Measurements from ENCODE around the gene LAMA2.

Gene LAMA2

GRCh38 chr6:129279343-129280292 lies 396.7 kb downstream of the LAMA2 start:
- DNase-seq: no peak

GRCh38 chr6:129280293-129280644 lies 397.3 kb downstream of the LAMA2 start:
- no peak for DNase-seq

DNA sequence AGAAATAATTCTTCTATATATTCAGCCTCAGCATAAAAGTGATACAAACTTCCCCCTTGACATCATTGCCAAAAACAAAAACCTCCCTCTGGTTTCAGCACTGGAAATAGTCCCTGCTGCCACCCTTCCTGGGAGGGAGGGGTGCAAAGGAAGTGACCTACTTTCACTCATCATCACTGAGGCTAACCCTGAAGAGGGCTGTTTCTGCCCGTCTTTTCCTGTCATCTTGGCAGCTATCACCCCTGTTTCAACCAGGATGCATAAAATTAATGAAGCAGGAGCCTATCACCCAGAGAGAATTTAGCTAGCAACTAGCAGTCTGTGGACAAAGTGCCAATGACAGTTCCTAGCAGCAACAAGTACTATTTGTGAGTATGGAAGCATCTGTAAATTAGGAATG lies 397.8 kb downstream of the LAMA2 start:
- no peak for DNase-seq

DNA sequence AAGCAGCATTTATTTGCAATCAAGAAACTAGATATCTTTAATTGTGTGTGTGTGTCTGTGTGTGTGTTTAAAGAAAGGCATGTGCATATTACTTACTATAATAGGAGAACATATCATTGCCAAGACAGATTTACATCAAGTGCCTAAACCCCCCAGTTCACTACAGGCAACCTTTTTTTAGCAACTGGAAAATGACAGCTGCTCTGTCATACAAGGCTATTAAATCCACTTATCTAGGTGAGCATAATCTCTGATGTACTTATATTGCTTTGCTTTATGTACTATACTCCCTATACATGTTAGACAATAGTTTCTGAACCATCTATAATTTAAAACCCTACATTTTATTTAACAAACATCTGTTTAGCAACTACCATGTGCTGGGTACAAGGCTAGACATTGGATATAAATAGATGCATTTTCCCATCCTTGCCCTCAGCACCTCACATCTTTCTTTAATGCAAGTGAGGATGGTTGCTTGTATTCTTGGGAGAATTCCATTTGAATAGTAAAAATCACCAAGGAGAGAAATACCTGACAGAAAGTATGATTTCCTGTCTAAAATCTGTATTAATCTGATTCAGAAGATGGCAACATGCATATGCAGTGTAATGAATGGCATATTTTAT lies 398.3 kb downstream of the LAMA2 start:
- no peak for DNase-seq

GRCh38 chr6:129282019-129282418 lies 399.1 kb downstream of the LAMA2 start:
- no peak for DNase-seq

DNA sequence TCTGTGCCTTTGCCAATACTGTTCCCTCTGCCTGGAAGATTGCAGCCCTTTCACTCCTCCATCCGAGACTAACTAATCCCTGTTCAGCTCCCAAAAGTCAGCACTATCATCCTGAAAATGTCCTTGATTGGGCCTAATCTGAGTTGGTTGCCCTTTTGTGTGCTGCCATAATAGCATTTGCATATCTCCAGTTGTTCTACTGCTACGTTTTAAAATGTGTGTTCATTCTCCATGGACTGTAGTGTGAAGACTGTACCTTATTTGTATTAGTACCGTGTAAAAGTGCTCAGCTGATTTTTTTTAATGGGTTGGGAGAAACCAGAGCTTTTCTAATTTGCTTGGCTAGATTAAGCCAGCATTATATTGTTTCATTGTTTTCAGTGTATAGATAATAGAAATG lies 401.3 kb downstream of the LAMA2 start:
- no peak for DNase-seq

GRCh38 chr6:129287231-129288177 lies 404.6 kb downstream of the LAMA2 start:
- no peak for DNase-seq

DNA sequence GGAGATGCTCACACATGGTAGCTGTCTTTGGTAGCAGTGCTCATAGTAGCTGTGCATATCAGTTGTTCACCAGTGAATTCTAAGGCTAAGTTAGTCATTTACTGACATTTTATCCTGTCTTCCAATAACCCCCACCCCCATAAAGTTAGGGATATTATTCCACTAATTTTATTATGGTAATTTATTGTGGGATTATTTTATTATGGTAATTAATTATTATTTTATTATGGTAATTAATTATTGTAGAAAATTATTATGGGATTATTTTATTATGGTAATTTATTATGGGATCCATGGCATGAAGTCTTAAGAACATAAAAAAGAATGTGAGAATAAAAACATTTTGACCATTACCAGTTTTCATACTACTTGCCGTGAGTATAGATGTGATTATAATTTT lies 406.5 kb downstream of the LAMA2 start:
- DNase-seq: no peak

- no peak for DNase-seq
Observed at GRCh38 chr6:129292836-129293235, 409.9 kb downstream of the LAMA2 start.

DNA sequence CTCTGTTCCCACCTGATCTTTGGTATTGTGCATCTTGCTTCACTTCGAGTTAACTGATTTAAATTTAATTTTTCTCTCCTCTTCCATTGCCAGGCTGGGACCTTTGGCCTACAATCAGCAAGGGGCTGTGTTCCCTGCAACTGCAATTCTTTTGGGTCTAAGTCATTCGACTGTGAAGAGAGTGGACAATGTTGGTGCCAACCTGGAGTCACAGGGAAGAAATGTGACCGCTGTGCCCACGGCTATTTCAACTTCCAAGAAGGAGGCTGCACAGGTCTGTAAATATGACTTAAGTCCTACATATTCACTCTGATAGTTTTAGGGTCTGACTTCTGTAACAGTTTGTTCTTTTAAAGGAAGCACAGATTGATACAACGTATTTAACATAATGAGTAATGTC lies 414.7 kb downstream of the LAMA2 start:
- no peak for DNase-seq

DNA sequence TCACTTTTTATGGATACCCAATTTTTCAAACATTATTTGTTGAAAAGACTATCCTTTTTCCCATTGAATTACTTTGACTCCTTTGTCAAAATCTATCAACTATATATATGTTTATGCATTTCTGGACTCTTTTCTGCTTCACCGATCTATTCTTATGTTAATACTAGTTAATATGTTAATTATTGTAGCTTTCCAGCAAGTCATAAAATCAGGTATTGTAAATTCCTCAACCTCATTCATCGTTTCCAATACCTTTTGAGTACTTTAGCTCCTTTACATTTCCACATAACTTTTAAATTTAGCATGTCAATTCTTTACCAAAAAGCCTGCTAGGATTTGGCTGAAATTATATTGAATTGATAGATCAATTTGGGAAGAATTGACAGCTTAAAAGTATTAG lies 419.7 kb downstream of the LAMA2 start:
- no peak for DNase-seq

DNA sequence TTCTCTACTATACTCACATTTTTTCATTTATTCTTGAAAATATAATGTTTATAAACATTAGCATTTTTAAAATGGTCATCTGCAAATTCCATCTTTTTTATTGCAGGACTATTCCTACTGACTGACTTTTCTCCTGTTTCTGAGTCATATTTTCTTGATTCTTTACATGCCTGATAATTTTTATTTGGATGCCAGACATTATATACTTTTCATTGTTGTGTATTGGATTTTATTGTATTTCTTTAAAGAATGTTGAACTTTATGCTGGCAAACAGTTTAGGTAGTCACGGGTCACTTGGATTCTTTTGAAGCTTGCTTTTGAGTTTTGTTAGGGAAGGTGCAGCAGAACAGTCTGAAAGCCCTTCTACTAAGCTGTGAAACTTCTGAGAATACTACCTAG lies 423.9 kb downstream of the LAMA2 start:
- no peak for DNase-seq

DNA sequence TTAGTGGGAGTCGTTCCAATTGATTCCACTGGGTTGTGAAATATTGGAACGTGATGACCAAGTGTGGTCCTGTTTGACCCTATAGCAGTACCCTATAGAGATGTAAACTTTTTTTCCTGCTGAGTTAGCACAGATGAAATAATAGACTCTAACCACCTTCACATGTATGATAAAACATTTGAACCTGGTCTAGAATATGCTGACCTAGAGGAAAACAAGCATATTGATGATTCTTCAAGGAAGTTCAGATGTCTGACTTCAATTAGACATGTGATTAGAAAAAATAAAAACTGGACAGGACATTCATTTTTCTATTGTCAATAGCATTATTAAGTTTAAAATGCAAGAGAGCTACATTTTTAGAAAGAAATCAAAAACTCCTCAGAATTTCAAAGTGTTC lies 424.9 kb downstream of the LAMA2 start:
- DNase-seq: no peak

GRCh38 chr6:129309154-129309553 lies 426.2 kb downstream of the LAMA2 start:
- DNase-seq: no peak

DNA sequence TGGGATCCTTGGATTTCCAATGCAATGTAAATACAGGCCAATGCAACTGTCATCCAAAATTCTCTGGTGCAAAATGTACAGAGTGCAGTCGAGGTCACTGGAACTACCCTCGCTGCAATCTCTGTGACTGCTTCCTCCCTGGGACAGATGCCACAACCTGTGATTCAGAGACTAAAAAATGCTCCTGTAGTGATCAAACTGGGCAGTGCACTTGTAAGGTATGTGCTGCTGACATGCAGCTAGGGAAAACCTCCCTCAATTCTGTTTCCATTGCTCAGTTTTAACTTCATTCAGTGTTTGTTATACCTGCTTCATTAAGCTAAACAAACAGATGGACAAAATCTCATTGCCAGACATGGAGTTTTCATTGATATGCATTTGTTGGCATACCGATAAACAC lies 429.9 kb downstream of the LAMA2 start:
- peak; percentile 16 for DNase-seq

- peak; percentile 87 for DNase-seq
Observed at GRCh38 chr6:129314575-129314974, 431.6 kb downstream of the LAMA2 start.

- DNase-seq: peak; percentile 8
Observed at GRCh38 chr6:129317931-129318820, 435.2 kb downstream of the LAMA2 start.

GRCh38 chr6:129320892-129321291 lies 438.0 kb downstream of the LAMA2 start:
- DNase-seq: no peak

- no peak for DNase-seq
Observed at GRCh38 chr6:129321303-129321702, 438.4 kb downstream of the LAMA2 start.

DNA sequence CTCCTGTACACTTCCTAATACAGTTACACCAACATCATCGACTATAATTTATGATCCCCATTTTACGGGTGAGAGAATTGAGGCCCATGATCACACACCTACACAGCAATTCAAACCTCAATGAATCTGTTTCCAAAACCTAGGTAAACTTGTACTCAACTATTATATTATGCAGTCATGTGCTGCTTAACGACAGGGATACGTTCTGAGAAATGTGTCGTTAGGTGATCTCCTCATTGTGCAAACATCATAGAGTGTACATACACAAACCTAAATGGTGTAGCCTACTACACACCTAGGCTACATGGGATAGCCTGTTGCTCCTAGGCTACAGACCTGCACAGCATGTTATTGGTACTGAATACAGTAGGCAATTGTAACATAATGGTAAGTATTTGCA lies 441.4 kb downstream of the LAMA2 start:
- no peak for DNase-seq

DNA sequence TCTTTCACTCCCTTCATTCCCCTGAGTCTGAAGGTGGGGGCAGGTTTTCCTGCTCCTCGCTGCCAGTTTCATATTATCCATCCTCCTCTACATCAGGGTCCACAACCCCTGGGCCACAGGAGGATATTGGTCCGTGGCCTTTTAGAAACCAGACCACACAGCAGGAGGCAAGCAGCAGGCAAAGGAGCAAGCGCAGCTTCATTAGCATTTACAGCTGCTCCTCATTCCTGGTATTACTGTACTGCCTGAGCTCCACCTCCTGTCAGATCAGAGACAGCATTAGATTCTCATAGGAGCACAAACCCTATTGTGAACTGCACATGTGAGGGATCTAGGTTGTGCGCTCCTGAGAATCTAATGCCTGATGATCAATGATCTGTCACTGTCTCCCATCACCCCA lies 446.7 kb downstream of the LAMA2 start:
- DNase-seq: no peak

- DNase-seq: no peak
Observed at GRCh38 chr6:129331450-129332138, 448.7 kb downstream of the LAMA2 start.
